Trophoblast cell (in vitro differentiated cells and primary cell): ENCODE measurements around the gene MUS81.

Source experiments
- DNase-seq, 2 donors: peaks; one replicate each; pipeline ENCODE4 v3.0.0-alpha.2; 2016
- H2AFZ ChIP-seq: 2 replicates; pipeline ENCODE4 v1.6.1; 2013; ENCODE audit warnings: low read length, moderate library complexity, mild to moderate bottlenecking; ENCODE audit not compliant: insufficient read depth, poor library complexity
- H2AK5ac ChIP-seq: 2 replicates; pipeline ENCODE4 v1.6.1; 2013; ENCODE audit warnings: mild to moderate bottlenecking, low read length
- H2BK120ac ChIP-seq: 2 replicates; pipeline ENCODE4 v1.6.1; 2013; ENCODE audit warnings: low read length, mild to moderate bottlenecking, moderate library complexity; ENCODE audit not compliant: insufficient read depth, poor library complexity
- H2BK12ac ChIP-seq: 2 replicates; pipeline ENCODE4 v1.6.1; 2013; ENCODE audit warnings: mild to moderate bottlenecking, low read length, moderate library complexity
- H2BK5ac ChIP-seq: 2 replicates; pipeline ENCODE4 v1.6.1; 2013; ENCODE audit warnings: low read length, low read depth, moderate library complexity, mild to moderate bottlenecking; ENCODE audit not compliant: poor library complexity
- H3K14ac ChIP-seq: 2 replicates; pipeline ENCODE4 v1.6.1; 2013; ENCODE audit warnings: mild to moderate bottlenecking, low read length
- H3K18ac ChIP-seq: 2 replicates; pipeline ENCODE4 v1.6.1; 2013; ENCODE audit warnings: mild to moderate bottlenecking, low read length
- H3K23ac ChIP-seq: 2 replicates; pipeline ENCODE4 v1.6.1; 2013; ENCODE audit warnings: low read length
- H3K27ac ChIP-seq: 2 replicates; pipeline ENCODE4 v1.5.1; 2013; ENCODE audit warnings: low read depth, mild to moderate bottlenecking, inconsistent platforms, low read length, moderate library complexity
- H3K27me3 ChIP-seq: 2 replicates; pipeline ENCODE4 v1.6.1; 2013; ENCODE audit warnings: inconsistent platforms, mild to moderate bottlenecking, low read length, moderate library complexity; ENCODE audit not compliant: insufficient read depth
- H3K36me3 ChIP-seq, 2 experiments: 1 replicate in 1 of 2; 2 replicates in 1 of 2; pipeline ENCODE4 v1.6.1; 2013; ENCODE audit warnings: low read length in 2 of 2, mild to moderate bottlenecking in 2 of 2, moderate library complexity in 1 of 2; ENCODE audit not compliant: insufficient read depth in 2 of 2, control insufficient read depth in 1 of 2
- H3K4ac ChIP-seq: 2 replicates; pipeline ENCODE4 v1.6.1; 2013; ENCODE audit warnings: low read depth, mild to moderate bottlenecking, low read length, moderate library complexity
- H3K4me1 ChIP-seq, 2 experiments: 1 replicate in 1 of 2; 2 replicates in 1 of 2; pipeline ENCODE4 v1.6.1; 2013; ENCODE audit warnings: low read length in 2 of 2, mild to moderate bottlenecking in 2 of 2, moderate library complexity in 1 of 2; ENCODE audit not compliant: insufficient read depth in 2 of 2, control insufficient read depth in 1 of 2
- H3K4me2 ChIP-seq: 2 replicates; pipeline ENCODE4 v1.6.1; 2013; ENCODE audit warnings: inconsistent platforms, mild to moderate bottlenecking, low read length, moderate library complexity
- H3K4me3 ChIP-seq: 2 replicates; pipeline ENCODE4 v1.5.1; 2013; ENCODE audit warnings: mild to moderate bottlenecking, low read depth, low read length, inconsistent platforms
- H3K79me1 ChIP-seq: one replicate; pipeline ENCODE4 v1.6.1; 2013; ENCODE audit warnings: low read length
- H3K79me2 ChIP-seq: 2 replicates; pipeline ENCODE4 v1.6.1; 2013; ENCODE audit warnings: low read length, mild to moderate bottlenecking; ENCODE audit not compliant: control insufficient read depth, insufficient read depth, poor library complexity
- H3K9ac ChIP-seq: 2 replicates; pipeline ENCODE4 v1.6.1; 2013; ENCODE audit warnings: mild to moderate bottlenecking, low read length
- H3K9me3 ChIP-seq: 2 replicates; pipeline ENCODE4 v1.6.1; 2013; ENCODE audit warnings: low read depth, mild to moderate bottlenecking, control low read depth, inconsistent platforms, low read length; ENCODE audit not compliant: insufficient read depth
- H4K12ac ChIP-seq: 2 replicates; pipeline ENCODE4 v1.6.1; 2013; ENCODE audit warnings: low read depth, mild to moderate bottlenecking, low read length, moderate library complexity
- H4K8ac ChIP-seq: 2 replicates; pipeline ENCODE4 v1.6.1; 2013; ENCODE audit warnings: low read depth, mild to moderate bottlenecking, low read length, moderate library complexity
- H4K91ac ChIP-seq: one replicate; pipeline ENCODE4 v1.6.1; 2013; ENCODE audit warnings: low read depth, mild to moderate bottlenecking, low read length, moderate library complexity
- WGBS: extraction: QIAGEN DNeasy Blood & Tissue Kit; methylation state at CpG from one replicate; pipeline ENCODE4 v1.1.7; 2013; ENCODE audit warnings: missing lambda C conversion rate; ENCODE audit not compliant: insufficient read length, insufficient coverage; ENCODE audit errors: extremely low coverage; 5-methylcytosine and 5-hydroxymethylcytosine counted together

Gene MUS81

DNA sequence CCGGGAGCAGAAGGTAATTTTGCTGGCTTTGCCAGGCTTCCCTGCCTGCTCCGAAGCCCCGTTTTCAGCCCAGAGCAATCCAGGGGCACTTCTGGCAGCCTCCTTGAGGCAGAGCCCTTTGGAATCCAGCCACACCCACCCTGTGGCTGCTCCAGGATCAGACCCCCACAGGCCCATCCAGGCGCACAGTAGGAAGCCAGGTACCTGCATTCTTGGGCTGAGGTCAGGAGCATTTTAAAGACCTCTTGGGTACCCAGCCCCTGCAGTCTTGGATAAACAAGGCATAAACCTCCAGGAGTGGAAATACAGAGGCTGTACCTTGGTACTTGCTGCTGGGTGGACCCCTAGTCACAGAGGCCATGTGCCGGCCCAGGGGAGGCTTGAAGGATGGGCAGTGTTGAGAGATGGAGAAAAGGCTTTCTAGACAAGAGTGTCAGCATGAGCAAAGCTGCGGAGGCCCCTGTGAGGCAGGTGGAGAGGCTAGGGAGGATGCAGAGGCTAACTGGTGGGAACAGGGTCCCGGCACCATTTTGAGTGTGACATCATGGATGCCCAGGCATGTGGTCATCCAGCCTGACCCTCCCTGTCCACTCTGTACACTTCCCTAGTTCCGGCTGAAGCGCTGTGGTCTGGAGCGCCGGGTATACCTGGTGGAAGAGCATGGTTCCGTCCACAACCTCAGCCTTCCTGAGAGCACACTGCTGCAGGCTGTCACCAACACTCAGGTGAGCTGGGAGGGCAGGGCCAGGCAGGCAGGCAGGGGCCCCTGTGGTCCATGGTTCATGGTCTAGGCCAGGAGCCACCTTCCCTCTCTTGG lies 3.9 kb downstream of the MUS81 start:
- Histone ChIP-seq H3K9ac (no peak overlapping the region), H3K4me2 (no peak overlapping the region), H3K14ac (no peak overlapping the region), H2AFZ (no peak overlapping the region), H3K79me2 (peaks cover 14% of the 10 kb centered on the region), H4K8ac (no peak overlapping the region), H3K27me3 (no peaks in the 10 kb centered on the region), H3K27ac (no peak overlapping the region), H2BK5ac (no peak overlapping the region), H2BK120ac (no peak overlapping the region), H2BK12ac (no peak overlapping the region), H3K18ac (no peak overlapping the region), H3K4ac (no peak overlapping the region), H3K79me1 (peaks cover 14% of the 10 kb centered on the region), H3K9me3 (no peaks in the 10 kb centered on the region), H3K4me3 (no peak overlapping the region), H2AK5ac (no peak overlapping the region), H4K91ac (no peak overlapping the region), H4K12ac (no peak overlapping the region), H3K36me3 (peaks cover 66 to 70% of the 10 kb centered on the region in 2 experiments), H3K4me1 (peaks cover 12 to 14% of the 10 kb centered on the region in 2 experiments), H3K23ac (no peak overlapping the region)
- DNase-seq, result no peak
- WGBS, result no CpG with 5 or more reads among the region's 12 CpGs

DNA sequence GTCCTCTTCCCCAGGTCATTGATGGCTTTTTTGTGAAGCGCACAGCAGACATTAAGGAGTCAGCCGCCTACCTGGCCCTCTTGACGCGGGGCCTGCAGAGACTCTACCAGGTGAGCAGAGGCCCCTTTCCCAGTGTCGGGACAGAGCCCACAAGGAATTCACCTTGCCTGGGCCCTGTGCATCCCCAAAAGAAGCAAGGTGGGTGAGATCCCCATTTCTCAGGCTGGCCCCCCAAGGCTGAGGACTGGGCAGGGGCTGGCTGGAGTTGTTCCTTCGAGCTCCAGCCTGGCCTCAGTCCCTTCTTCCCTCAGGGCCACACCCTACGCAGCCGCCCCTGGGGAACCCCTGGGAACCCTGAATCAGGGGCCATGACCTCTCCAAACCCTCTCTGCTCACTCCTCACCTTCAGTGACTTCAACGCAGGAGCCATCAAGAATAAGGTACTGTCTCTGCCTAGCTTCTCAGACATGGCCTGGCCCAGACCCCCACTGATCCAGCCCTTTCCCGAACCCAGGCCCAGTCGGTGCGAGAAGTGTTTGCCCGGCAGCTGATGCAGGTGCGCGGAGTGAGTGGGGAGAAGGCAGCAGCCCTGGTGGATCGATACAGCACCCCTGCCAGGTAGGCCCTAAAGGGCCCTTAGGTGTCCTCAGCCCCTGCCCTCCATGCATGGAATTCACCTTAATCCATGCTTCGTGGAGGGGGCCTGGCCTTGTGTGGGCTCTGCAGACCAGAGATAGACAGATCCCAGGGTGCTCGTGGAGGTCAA lies 4.7 kb downstream of the MUS81 start:
- Histone ChIP-seq H3K4me3 (no peak overlapping the region), H2BK5ac (no peak overlapping the region), H2AFZ (no peak overlapping the region), H3K36me3 (peaks cover 70 to 77% of the 10 kb centered on the region in 2 experiments), H3K9me3 (no peaks in the 10 kb centered on the region), H3K27me3 (no peaks in the 10 kb centered on the region), H4K12ac (no peak overlapping the region), H4K91ac (no peak overlapping the region), H3K9ac (no peak overlapping the region), H3K4ac (no peak overlapping the region), H3K14ac (no peak overlapping the region), H3K4me2 (no peak overlapping the region), H3K79me1 (peaks cover 10% of the 10 kb centered on the region), H3K23ac (no peak overlapping the region), H3K4me1 (peaks cover 9 to 10% of the 10 kb centered on the region in 2 experiments), H2BK120ac (no peak overlapping the region), H3K27ac (no peak overlapping the region), H3K79me2 (peaks cover 11% of the 10 kb centered on the region), H2AK5ac (no peak overlapping the region), H2BK12ac (no peak overlapping the region), H4K8ac (no peak overlapping the region), H3K18ac (no peak overlapping the region)
- no peak for DNase-seq
- WGBS, result no CpG with 5 or more reads among the region's 18 CpGs

DNA sequence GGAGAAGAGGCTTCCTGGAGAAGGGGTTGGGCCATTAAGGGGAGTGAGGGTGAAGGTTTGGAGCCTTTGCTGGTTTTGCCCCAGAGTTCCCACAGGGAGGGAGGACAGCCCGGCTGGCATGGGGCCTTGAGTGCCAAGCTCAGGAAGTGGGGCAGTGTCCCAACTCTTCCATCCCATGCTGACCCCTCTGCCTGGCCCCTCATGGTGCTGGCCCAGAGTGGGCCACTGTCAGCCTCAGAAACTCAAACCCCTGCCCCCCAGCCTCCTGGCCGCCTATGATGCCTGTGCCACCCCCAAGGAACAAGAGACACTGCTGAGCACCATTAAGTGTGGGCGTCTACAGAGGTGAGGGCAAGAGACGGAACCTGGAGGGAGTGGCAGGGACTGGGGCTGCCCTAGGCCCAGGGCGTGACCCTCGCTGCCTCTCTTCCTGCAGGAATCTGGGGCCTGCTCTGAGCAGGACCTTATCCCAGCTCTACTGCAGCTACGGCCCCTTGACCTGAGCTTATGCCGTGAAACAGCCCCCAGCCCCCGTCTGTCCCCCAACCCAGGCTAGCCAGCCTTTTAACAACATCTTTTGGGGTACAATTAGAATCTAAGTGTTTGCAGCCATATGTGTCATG lies 5.4 kb downstream of the MUS81 start:
- H3K4me3 ChIP-seq, result no peak overlapping the region
- no peak overlapping the region for H2BK5ac ChIP-seq
- no peak overlapping the region for H4K91ac ChIP-seq
- H2AK5ac ChIP-seq, result no peak overlapping the region
- no peak overlapping the region for H2BK120ac ChIP-seq
- H3K18ac ChIP-seq, result no peak overlapping the region
- no peaks in the 10 kb centered on the region for H3K9me3 ChIP-seq
- H3K4me1 ChIP-seq, result peaks cover 7 to 9% of the 10 kb centered on the region in 2 experiments
- no peak overlapping the region for H3K14ac ChIP-seq
- H3K79me1 ChIP-seq, result peaks cover 4% of the 10 kb centered on the region
- H3K36me3 ChIP-seq, result peaks cover 71 to 84% of the 10 kb centered on the region in 2 experiments
- H3K4me2 ChIP-seq, result no peak overlapping the region
- H2BK12ac ChIP-seq, result no peak overlapping the region
- no peaks in the 10 kb centered on the region for H3K27me3 ChIP-seq
- no peak for DNase-seq
- H3K23ac ChIP-seq, result no peak overlapping the region
- H4K12ac ChIP-seq, result no peak overlapping the region
- H4K8ac ChIP-seq, result no peak overlapping the region
- H3K79me2 ChIP-seq, result peaks cover 6% of the 10 kb centered on the region
- no peak overlapping the region for H3K27ac ChIP-seq
- no CpG with 5 or more reads among the region's 9 CpGs for WGBS
- H2AFZ ChIP-seq, result no peak overlapping the region
- H3K9ac ChIP-seq, result no peak overlapping the region
- no peak overlapping the region for H3K4ac ChIP-seq

DNA sequence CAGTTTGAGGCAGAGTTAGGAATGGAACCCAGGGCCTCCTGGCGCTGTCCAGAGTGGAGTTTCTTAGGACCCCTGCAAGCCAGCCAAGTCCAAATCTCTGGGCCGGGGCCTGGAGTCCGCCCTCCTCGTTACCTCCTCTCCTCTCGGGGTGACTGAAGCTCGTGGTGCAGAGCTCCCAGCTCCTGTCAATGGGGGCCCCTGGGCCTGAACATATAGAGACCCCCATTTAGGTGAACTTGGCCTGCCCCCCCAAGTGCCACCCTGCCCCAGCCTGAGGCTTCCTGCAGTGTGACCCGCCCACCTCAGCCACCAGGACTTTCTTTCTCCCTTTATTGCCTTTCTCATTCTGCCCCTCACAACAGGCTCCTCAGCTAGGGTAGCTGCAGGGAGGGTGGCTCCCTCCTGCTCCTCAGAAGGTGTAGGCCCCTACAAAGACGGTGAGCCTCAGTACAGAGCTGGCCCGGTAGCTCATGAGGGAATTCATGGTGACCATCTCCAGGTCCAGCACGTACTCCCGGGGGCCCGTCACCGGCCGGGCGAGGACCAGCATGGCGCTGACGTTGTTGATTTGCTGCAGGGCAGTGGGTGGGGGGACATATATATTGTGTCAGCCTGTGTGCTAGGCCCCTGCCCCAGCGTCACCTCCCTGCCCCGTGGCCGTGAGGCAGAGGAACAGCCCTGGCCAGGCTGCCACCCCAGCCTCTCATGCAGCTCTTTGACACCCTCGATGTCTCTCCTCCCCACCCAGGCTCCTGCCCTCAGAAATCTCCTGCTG lies 6.5 kb downstream of the MUS81 start:
- no peak overlapping the region for H3K18ac ChIP-seq
- no peak overlapping the region for H3K4me3 ChIP-seq
- no peak overlapping the region for H3K4ac ChIP-seq
- no peak overlapping the region for H2BK120ac ChIP-seq
- peaks cover 76 to 88% of the 10 kb centered on the region in 2 experiments for H3K36me3 ChIP-seq
- H3K14ac ChIP-seq, result no peak overlapping the region
- H2BK12ac ChIP-seq, result no peak overlapping the region
- no peak overlapping the region for H2AFZ ChIP-seq
- H2AK5ac ChIP-seq, result no peak overlapping the region
- H3K27me3 ChIP-seq, result no peaks in the 10 kb centered on the region
- H3K4me2 ChIP-seq, result no peak overlapping the region
- no peak overlapping the region for H3K27ac ChIP-seq
- no peak for DNase-seq
- H2BK5ac ChIP-seq, result no peak overlapping the region
- no peak overlapping the region for H4K91ac ChIP-seq
- no peaks in the 10 kb centered on the region for H3K9me3 ChIP-seq
- no CpG with 5 or more reads among the region's 21 CpGs for WGBS
- no peak overlapping the region for H3K23ac ChIP-seq
- no peaks in the 10 kb centered on the region for H3K79me2 ChIP-seq
- H3K4me1 ChIP-seq, result peaks cover 9 to 12% of the 10 kb centered on the region in 2 experiments
- H4K12ac ChIP-seq, result no peak overlapping the region
- H3K9ac ChIP-seq, result no peak overlapping the region
- H4K8ac ChIP-seq, result no peak overlapping the region
- H3K79me1 ChIP-seq, result no peaks in the 10 kb centered on the region
